Type B pancreatic cell (in vitro differentiated cells): ENCODE results near the gene SMG6. TPM values are rescaled to one million over a fixed set of nuclear protein-coding genes. Genes with fewer than 3 reads are reported as not detected.

Experiments
- DNase-seq: peaks from one replicate; pipeline ENCODE4 v3.0.0; 2021; ENCODE audit warnings: mixed read lengths; ENCODE audit not compliant: unreplicated experiment; ENCODE audit errors: extremely low spot score
- H3K27ac Mint-ChIP-seq: 2 replicates; pipeline ENCODE4 v1.8.0; 2021; ENCODE audit warnings: mild to moderate bottlenecking, mixed read lengths
- H3K27me3 Mint-ChIP-seq: 2 replicates; pipeline ENCODE4 v1.8.0; 2021; ENCODE audit warnings: mixed read lengths
- H3K36me3 Mint-ChIP-seq: 2 replicates; pipeline ENCODE4 v1.8.0; 2021; ENCODE audit warnings: mixed read lengths
- H3K4me1 Mint-ChIP-seq: one replicate; pipeline ENCODE4 v1.8.0; 2021; ENCODE audit warnings: mixed read lengths; ENCODE audit not compliant: unreplicated experiment
- H3K4me3 Mint-ChIP-seq: 2 replicates; pipeline ENCODE4 v1.8.0; 2021; ENCODE audit warnings: mild to moderate bottlenecking, mixed read lengths
- H3K9me3 Mint-ChIP-seq: 2 replicates; pipeline ENCODE4 v1.8.0; 2021; ENCODE audit warnings: mixed read lengths
- CTCF ChIP-seq: fragments of 200-600 bp; sonication (generic); conservative IDR thresholded peaks from 2 replicates; pipeline ENCODE4 v1.5.0; 2021; ENCODE audit warnings: antibody characterized with exemption, mild to moderate bottlenecking
- total RNA-seq: library from RNA; stranded (reverse); gene quantifications from 2 replicates; pipeline ENCODE4 v1.2.1, GENCODE V29; 2021; ENCODE audit warnings: low replicate concordance

The SMG6 gene
- total RNA-seq, 1 donor from 2014 or later, result 39.0 TPM

- Mint-ChIP-seq H3K4me1 (peaks cover 13% of the 10 kb centered on the region), H3K9me3 (no peaks in the 10 kb centered on the region), H3K27ac (peak overlapping the region; percentile 76), H3K36me3 (peaks cover 12% of the 10 kb centered on the region), H3K4me3 (peak overlapping the region; percentile 95), H3K27me3 (no peaks in the 10 kb centered on the region)
- no peak for TF ChIP-seq CTCF
- DNase-seq, result no peak
These were observed 262.5 kb downstream of the SMG6 start for GRCh38 chr17:2040942-2041560.

GRCh38 chr17:2040219-2040827 lies 263.3 kb downstream of the SMG6 start:
- peak overlapping the region; percentile 76 for H3K27ac Mint-ChIP-seq
- H3K36me3 Mint-ChIP-seq, result peaks cover 12% of the 10 kb centered on the region
- no peaks in the 10 kb centered on the region for H3K9me3 Mint-ChIP-seq
- peak overlapping the region; percentile 95 for H3K4me3 Mint-ChIP-seq
- peaks cover 13% of the 10 kb centered on the region for H3K4me1 Mint-ChIP-seq
- DNase-seq, result no peak
- no peak for TF ChIP-seq CTCF
- H3K27me3 Mint-ChIP-seq, result no peaks in the 10 kb centered on the region

- TF ChIP-seq CTCF, result no peak
- no peaks in the 10 kb centered on the region for H3K9me3 Mint-ChIP-seq
- H3K4me3 Mint-ChIP-seq, result no peak overlapping the region
- peaks cover 7% of the 10 kb centered on the region for H3K4me1 Mint-ChIP-seq
- no peaks in the 10 kb centered on the region for H3K27me3 Mint-ChIP-seq
- H3K27ac Mint-ChIP-seq, result no peak overlapping the region
- no peak for DNase-seq
- peaks cover 4% of the 10 kb centered on the region for H3K36me3 Mint-ChIP-seq
These were observed 266.4 kb downstream of the SMG6 start for GRCh38 chr17:2037155-2037554.

GRCh38 chr17:2035541-2036488 lies 267.8 kb downstream of the SMG6 start:
- TF ChIP-seq CTCF, result no peak
- H3K4me3 Mint-ChIP-seq, result no peak overlapping the region
- H3K4me1 Mint-ChIP-seq, result peaks cover 9% of the 10 kb centered on the region
- H3K27ac Mint-ChIP-seq, result no peak overlapping the region
- no peak for DNase-seq
- no peaks in the 10 kb centered on the region for H3K9me3 Mint-ChIP-seq
- no peaks in the 10 kb centered on the region for H3K27me3 Mint-ChIP-seq
- H3K36me3 Mint-ChIP-seq, result peaks cover 4% of the 10 kb centered on the region

GRCh38 chr17:2034806-2035540 lies 268.6 kb downstream of the SMG6 start:
- Mint-ChIP-seq H3K4me1 (peaks cover 14% of the 10 kb centered on the region), H3K27ac (no peak overlapping the region), H3K9me3 (no peaks in the 10 kb centered on the region), H3K36me3 (peaks cover 4% of the 10 kb centered on the region), H3K27me3 (peaks cover 4% of the 10 kb centered on the region), H3K4me3 (no peak overlapping the region)
- DNase-seq, result no peak
- no peak for TF ChIP-seq CTCF
